Measurements from ENCODE around the gene TRIM45. TPM values are rescaled to one million over a fixed set of nuclear protein-coding genes. Genes with fewer than 3 reads are reported as not detected.

Gene TRIM45
- total RNA-seq, 1 donor from 2014 or later: 7.0 TPM

DNA sequence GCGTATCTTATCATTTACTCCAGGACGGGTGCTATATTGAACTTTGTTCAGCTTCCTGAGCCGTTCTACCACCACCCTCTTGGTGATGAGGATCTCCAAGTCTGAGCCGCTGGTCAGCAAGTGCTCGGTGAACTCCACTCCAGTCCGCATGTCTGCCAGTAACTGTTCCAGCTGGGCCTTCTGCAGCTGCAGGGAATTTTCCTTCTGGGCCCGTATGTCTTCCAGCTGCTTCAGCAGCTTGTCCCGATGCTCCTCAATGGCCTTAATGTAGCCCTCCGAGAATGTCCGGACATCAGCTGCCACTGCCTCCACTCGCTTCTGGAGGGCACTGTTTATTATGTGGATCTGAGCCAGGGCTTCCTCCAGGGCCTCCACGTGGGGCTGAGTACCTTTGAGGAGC is 3.4 kb downstream of the TRIM45 start:
- H3K27me3 Mint-ChIP-seq (ENCODE audit: unreplicated experiment): peaks cover 3% of the 10 kb centered on the region
- TF ChIP-seq, protein P1, sequence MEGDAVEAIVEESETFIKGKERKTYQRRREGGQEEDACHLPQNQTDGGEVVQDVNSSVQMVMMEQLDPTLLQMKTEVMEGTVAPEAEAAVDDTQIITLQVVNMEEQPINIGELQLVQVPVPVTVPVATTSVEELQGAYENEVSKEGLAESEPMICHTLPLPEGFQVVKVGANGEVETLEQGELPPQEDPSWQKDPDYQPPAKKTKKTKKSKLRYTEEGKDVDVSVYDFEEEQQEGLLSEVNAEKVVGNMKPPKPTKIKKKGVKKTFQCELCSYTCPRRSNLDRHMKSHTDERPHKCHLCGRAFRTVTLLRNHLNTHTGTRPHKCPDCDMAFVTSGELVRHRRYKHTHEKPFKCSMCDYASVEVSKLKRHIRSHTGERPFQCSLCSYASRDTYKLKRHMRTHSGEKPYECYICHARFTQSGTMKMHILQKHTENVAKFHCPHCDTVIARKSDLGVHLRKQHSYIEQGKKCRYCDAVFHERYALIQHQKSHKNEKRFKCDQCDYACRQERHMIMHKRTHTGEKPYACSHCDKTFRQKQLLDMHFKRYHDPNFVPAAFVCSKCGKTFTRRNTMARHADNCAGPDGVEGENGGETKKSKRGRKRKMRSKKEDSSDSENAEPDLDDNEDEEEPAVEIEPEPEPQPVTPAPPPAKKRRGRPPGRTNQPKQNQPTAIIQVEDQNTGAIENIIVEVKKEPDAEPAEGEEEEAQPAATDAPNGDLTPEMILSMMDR (IDR thresholded peaks at IDR 0.05; ENCODE audit: unreplicated experiment): no peak
- H3K36me3 Mint-ChIP-seq (ENCODE audit: low read depth, unreplicated experiment): peaks cover 11% of the 10 kb centered on the region
- no peak for DNase-seq (ENCODE audit: low spot score)
- H3K4me3 Mint-ChIP-seq (ENCODE audit: unreplicated experiment): no peak overlapping the region
- peaks cover 6% of the 10 kb centered on the region for H3K4me1 Mint-ChIP-seq (ENCODE audit: unreplicated experiment)
- no peak overlapping the region for H3K27ac Mint-ChIP-seq (ENCODE audit: unreplicated experiment)
- no peaks in the 10 kb centered on the region for H3K9me3 Mint-ChIP-seq (ENCODE audit: unreplicated experiment)

DNA sequence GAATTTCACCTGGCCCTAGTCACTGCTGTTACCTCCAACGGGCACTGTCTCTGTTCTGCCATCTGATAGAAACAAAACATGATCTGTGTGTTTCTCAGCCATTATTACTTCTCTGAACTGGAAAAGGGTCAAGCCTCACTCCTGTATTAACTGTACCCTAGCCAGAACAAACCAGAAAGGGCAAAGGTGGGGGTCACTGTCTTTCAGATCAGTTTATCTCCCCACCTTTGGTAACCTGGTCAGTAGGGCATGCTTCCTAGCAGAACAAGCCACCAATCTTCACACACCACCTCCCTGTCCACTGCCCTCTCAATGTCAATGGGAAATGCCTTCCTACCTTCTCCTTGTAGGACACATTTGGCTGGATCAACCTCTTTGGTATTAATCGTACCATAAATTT is 3.9 kb downstream of the TRIM45 start:
- no peak for DNase-seq (ENCODE audit: low spot score)
- H3K36me3 Mint-ChIP-seq (ENCODE audit: low read depth, unreplicated experiment): peaks cover 11% of the 10 kb centered on the region
- H3K27me3 Mint-ChIP-seq (ENCODE audit: unreplicated experiment): peaks cover 2% of the 10 kb centered on the region
- TF ChIP-seq, protein P1 (IDR thresholded peaks at IDR 0.05; ENCODE audit: unreplicated experiment): no peak
- H3K27ac Mint-ChIP-seq (ENCODE audit: unreplicated experiment): no peak overlapping the region
- H3K4me3 Mint-ChIP-seq (ENCODE audit: unreplicated experiment): no peak overlapping the region
- peaks cover 6% of the 10 kb centered on the region for H3K4me1 Mint-ChIP-seq (ENCODE audit: unreplicated experiment)
- no peaks in the 10 kb centered on the region for H3K9me3 Mint-ChIP-seq (ENCODE audit: unreplicated experiment)

DNA sequence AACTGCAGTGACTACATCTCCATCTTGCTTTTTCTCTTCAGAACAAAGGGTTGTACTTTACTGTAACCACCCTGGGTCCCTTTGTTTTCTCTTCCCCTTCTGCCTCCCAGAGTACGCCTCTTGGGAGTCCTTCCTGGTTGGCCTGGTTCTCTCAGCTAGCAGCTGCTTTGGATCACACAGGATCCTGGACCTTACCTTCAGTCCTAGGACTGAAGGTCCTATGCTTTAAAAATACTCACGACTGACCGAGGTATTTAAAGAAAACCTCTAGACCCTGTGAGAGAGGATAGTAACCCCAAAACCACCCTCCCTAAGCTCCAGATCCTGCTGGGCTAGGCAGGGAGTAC is 4.8 kb downstream of the TRIM45 start:
- peaks cover 2% of the 10 kb centered on the region for H3K27me3 Mint-ChIP-seq (ENCODE audit: unreplicated experiment)
- H3K4me3 Mint-ChIP-seq (ENCODE audit: unreplicated experiment): no peak overlapping the region
- H3K4me1 Mint-ChIP-seq (ENCODE audit: unreplicated experiment): peaks cover 6% of the 10 kb centered on the region
- no peak for DNase-seq (ENCODE audit: low spot score)
- no peak overlapping the region for H3K27ac Mint-ChIP-seq (ENCODE audit: unreplicated experiment)
- TF ChIP-seq, protein P1 (IDR thresholded peaks at IDR 0.05; ENCODE audit: unreplicated experiment): no peak
- peaks cover 11% of the 10 kb centered on the region for H3K36me3 Mint-ChIP-seq (ENCODE audit: low read depth, unreplicated experiment)
- H3K9me3 Mint-ChIP-seq (ENCODE audit: unreplicated experiment): no peaks in the 10 kb centered on the region

DNA sequence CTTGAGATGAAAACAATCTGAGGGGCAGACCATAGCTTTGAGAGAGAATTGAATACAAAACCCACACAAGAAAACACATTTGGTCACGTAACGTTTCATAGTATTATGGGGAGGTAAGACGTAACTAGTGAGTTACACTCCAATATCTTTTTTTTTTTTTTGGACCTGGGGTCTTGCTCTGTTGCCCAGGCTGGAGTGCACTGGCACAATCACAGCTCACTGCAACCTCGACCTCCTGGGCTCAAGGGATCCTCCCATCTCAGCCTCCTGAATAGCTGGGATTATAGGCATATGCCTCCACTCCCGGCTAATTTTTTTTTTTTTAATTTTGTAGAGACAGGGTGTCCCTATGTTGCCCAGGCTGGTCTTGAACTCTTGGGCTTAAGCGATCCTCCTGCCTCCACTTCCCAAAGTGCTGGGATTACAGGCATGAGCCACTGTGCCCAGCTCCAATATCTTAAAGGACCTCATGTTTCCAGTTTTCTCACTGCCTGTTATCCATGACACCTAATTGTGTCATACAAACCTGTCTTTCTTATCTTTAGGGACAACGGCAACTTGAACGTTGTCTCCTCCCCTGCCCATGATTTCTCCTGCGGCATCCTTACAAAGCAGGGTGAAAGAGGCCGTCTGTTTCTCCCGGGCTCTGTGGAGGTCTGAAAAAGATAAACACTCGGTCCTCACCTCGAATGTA is 5.3 kb downstream of the TRIM45 start:
- H3K27ac Mint-ChIP-seq (ENCODE audit: unreplicated experiment): no peak overlapping the region
- H3K4me3 Mint-ChIP-seq (ENCODE audit: unreplicated experiment): no peak overlapping the region
- peaks cover 11% of the 10 kb centered on the region for H3K36me3 Mint-ChIP-seq (ENCODE audit: low read depth, unreplicated experiment)
- no peaks in the 10 kb centered on the region for H3K9me3 Mint-ChIP-seq (ENCODE audit: unreplicated experiment)
- no peak for DNase-seq (ENCODE audit: low spot score)
- TF ChIP-seq, protein P1 (IDR thresholded peaks at IDR 0.05; ENCODE audit: unreplicated experiment): no peak
- peaks cover 6% of the 10 kb centered on the region for H3K4me1 Mint-ChIP-seq (ENCODE audit: unreplicated experiment)
- H3K27me3 Mint-ChIP-seq (ENCODE audit: unreplicated experiment): peaks cover 2% of the 10 kb centered on the region

DNA sequence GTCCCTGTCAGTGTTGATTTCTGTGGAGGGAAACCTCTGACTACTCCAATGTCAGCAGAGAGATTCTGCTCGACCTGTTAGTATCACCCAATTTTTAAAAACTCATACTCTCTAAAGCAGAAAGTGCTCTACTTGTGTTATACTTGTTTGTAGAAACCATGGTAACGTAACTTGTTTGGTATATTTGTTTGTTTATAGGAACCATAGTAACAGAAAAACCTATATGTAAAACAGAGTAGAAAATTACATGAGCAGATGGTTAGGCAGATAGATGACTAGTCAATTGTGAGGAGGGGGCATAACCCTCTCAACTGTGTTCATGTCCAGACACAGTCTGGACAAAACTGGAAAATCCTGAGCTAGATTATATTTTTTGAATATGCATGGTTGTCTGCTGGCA is 6.7 kb downstream of the TRIM45 start:
- Mint-ChIP-seq H3K4me1 (ENCODE audit: unreplicated experiment) (no peaks in the 10 kb centered on the region), H3K36me3 (ENCODE audit: low read depth, unreplicated experiment) (peaks cover 4% of the 10 kb centered on the region), H3K27ac (ENCODE audit: unreplicated experiment) (peak overlapping the region; percentile 57), H3K9me3 (ENCODE audit: unreplicated experiment) (no peaks in the 10 kb centered on the region), H3K27me3 (ENCODE audit: unreplicated experiment) (peaks cover 2% of the 10 kb centered on the region), H3K4me3 (ENCODE audit: unreplicated experiment) (no peak overlapping the region)
- TF ChIP-seq, protein P1 (IDR thresholded peaks at IDR 0.05; ENCODE audit: unreplicated experiment): no peak
- no peak for DNase-seq (ENCODE audit: low spot score)

All from endothelial cell (in vitro differentiated cells).